Muscle of back (tissue), 11 donors: ENCODE measurements around the gene CUBN. TPM values are rescaled to one million over a fixed set of nuclear protein-coding genes. Genes with fewer than 3 reads are reported as not detected.
A peak's percentile ranks its signal among the peaks of the same experiment; 100 is the strongest.
"Not testable (repeated sequence)": the region's sequence is repeated elsewhere in the genome, so short reads cannot be mapped to it uniquely, and the experiment has no call there.

Source experiments
- DNase-seq, 3 donors: peaks; one replicate each; pipeline versions ENCODE4 v3.0.0 to v3.0.0-alpha.2; 2013
- polyA plus RNA-seq, 10 donors: library from polyadenylated mRNA; unstranded; fragments of 120-200 nt; gene quantifications; one replicate each; pipeline ENCODE4 v1.2.1, GENCODE V29; 2013; ENCODE audit not compliant: insufficient read length in 10 of 10

Gene CUBN
- polyA plus RNA-seq, 10 donors, result 1.7 to 7.2 (median 3.2) TPM

DNA sequence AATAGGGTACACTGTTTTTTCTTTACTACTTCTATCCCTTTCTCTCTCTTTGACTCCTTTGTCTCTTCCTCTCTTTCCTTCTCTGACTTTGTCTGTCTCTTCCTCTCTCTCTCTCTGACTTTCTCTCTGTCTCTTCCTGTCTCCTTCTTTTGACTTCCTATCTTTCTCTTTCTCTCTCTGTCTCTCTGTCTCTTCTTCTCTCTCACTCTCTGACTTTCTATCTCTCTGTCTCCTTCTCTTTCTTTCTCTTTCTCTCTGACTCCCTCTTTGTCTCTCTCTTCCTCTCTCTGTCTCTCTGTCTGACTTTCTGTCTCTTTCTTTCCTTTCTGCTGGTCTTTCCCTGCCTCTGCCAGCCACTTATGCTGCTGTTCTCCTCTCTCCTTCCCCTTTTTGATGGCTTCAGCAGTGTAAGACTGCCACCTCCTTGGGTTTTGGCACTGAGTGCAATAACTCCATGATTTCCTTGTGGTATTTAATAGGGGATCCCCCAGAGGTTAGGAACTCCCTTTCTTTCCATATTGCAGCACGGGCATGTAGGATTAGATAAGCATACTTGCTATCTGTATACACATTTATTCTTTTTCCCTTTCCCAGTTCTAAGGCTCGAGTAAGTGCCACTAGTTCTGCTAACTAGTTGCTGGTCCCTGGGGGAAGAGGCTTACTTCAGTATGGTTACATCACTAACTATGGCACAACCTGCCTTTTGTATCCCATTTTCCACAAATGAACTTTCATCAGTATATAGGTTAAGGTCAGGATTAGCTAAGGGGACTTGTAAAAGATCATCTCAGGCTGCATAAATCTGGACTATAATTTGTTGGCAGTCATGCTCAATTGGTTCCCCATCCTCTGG is 116.3 kb downstream of the CUBN start:
- not testable (repeated sequence) for DNase-seq

DNA sequence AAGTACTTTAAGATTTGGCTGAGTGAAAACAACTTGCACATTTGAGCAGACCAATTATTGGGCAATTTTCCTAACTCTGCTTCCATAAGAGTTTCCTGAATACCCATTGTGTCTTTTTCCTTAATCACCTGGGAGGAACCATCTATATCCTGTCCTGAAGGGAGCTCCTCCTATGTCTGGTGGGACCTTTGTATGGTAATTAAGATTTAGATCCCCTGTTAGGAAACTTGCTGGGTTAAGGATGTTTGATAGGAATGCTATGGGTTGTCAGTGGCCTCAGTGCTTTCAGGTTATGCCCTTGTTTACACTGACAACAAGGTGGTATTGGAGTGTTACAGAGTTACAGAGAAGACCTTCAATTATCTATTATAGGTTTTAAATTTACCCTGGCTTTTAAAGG is 116.9 kb downstream of the CUBN start:
- not testable (repeated sequence) for DNase-seq

- no peak for DNase-seq
Measured at GRCh38 chr10:17010363-17011145, 119.1 kb downstream of the CUBN start.

DNA sequence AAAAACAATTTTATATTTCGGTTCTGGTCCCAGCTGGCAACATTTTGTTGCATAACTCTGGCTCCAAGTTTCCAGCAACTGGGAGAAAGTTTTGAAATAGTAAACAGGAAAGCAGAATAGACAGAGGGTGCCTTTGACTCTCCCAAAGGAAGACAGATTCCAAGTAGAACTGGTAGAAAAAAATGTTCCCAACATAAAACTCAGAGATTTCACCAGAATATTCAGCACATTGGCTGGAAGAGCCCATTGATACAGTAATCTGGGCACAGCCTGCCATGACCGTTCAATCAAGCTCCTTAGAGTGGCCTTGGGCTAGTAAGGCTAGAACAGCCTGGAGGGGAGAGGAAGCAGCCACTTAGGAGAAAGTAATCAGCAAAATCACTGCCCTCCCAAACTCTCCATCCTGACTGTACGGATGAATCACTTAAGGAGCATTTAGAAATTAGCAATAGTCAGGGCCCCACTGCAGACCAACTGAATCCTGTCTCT is 120.4 kb downstream of the CUBN start:
- peak in 1 of 3 donors; percentile 79 for DNase-seq

DNA sequence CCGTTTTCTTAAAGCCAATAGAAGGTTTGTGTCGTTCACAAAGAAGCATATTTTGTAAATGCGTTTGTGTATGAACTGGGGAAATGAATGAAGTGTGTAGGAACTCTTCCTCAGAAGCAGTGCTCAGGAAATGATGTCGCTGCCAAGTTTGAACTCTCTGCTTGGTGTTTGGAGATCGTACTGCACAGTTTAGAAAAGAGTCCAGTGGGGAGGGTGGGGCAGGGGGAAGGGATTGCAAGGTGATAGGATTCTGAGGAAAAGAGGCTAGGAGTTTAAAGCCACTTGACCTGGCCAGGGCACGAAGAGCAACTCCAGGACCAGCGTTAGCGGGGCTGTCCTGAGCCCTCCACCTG is 122.2 kb downstream of the CUBN start:
- peak in 1 of 3 donors; percentile 68 for DNase-seq

GRCh38 chr10:17006631-17007417 is 122.8 kb downstream of the CUBN start:
- peak in 1 of 3 donors; percentile 82 for DNase-seq

DNA sequence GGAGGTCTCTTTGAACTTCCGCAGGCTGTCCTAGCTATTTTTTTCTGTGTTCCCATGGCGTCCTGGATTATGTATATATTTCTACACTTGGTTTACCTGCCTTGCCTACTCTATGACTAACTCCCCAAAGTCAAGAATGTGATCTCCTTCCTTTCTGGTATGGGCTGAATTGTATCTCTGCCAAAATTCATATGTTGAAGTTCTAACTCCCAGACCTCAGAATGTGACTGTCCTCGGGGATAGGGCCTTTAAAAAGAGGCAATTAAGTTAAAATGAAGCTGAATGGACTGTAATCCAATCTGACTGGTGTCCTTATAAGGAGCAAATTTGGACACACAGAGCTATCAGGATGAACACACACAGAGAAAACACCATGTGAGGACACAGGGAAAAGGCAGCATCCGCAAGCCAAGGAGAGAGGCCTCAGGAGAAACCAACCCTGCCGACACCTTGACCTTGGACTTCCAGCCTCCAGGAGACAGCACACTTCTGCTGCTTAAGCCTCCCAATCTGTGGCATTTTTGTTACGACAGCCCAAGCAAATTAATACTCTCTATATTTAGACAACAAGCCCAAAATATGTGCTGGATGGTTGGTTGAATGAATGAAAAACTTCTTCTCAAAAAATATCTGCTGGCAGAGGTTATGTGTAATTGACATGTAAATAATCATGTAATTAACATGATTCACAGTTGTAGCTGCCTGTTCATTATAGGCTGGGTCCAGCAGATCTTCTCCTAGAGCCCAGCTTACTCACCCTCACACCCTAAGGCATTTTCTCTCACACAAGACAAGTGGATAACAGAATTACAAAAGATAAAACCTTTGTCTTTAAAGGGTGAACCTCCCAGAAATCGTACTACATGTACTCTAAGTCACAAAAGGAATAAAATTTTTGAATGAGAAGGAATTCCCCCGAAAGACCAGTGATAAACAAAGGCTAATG is 123.7 kb downstream of the CUBN start:
- DNase-seq, result no peak

DNA sequence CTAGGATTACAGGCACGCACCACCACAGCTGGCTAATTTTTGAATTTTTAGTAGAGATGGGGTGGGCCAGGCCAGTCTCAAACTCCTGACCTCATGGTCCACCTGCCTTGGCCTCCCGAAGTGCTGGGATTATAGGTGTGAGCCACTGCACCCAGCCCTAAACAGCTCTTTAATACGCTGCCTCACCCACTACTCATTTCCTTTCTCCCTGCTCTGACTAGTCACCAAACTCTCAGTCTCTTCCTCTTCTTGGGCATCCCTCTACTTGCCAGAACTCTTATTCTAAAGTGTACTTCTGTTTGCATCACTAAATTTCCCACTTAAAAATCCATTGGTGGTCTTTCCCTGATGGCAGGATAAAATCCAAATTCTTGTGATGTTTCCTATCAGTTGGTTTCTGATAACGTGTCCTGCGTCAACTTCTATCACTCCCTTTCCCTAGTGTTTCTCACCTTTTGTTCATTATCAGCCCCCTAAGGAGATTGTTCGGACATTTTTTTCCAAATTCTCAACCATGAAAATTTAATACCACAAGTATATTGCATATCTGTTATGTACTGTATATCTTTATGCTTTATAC is 124.7 kb downstream of the CUBN start:
- DNase-seq, result no peak

GRCh38 chr10:17003651-17004286 is 125.8 kb downstream of the CUBN start:
- DNase-seq, result peak in 1 of 3 donors; percentile 55

GRCh38 chr10:17003151-17003550 is 126.5 kb downstream of the CUBN start:
- DNase-seq, result peak in 2 of 3 donors; percentile 81 to 93

- DNase-seq, result peak; percentile 93 to 98 (median 96)
Measured at GRCh38 chr10:17001961-17002749, 127.5 kb downstream of the CUBN start.

GRCh38 chr10:17001297-17001744 is 128.3 kb downstream of the CUBN start:
- DNase-seq, result peak in 1 of 3 donors; percentile 64

DNA sequence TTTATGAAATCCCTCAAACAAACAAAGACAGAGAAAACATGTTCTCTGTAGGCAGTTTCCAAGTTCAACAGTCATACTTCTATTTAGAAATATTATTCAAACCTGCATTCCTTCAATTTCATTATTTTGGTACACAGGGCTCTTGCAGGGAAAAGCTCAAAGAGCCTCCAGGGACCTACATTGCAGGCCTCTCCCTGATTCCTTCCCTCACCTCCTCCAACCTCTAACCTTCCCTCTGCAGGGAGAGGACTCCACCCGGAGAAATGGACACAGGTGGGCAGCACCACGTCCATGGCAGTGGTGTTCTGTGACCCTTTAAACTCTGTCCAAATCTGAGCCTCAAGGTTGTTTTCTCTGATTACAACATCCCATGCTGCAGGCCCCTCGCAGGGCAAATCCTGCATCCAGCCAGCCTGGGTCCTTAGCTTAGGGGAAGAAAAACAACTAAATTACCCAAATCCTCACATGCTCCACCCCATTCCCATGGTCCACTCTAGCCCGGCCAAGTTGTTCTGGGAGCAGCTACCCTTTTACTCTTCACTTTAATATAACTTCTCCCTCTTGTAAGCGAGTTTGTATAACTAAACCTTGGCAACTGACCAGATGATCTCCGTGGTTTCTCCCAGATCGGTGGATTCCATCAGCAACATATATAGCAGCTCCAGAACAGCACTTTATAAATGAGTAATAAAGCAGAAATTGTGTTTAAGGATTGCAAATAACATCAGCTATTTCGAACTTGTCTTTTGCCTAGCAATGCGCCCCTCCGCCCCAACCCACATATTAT is 129.8 kb downstream of the CUBN start:
- peak in 2 of 3 donors; percentile 77 to 79 for DNase-seq

DNA sequence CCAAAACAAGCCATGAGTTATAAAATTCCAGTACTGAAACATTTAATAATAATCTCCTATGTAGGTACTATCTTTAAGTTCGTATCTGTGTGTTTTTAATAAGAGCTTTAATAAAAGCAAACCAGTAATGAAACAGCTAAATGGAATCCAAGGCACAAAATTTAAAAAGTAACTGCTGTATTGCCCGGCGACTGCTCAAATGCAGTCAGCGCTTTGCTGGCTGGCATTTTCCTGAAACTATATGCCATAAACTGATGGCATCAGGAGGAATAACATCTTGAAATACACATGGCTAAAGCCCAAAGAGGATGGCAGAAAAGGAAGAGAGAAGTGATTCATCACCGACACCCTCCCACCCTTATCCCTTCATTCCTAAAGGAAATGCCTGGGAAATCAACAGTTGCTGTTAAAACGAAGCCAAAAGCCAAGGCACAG is 133.1 kb downstream of the CUBN start:
- DNase-seq, result peak in 1 of 3 donors; percentile 37

GRCh38 chr10:16995867-16996529 is 133.6 kb downstream of the CUBN start:
- DNase-seq, result peak in 1 of 3 donors; percentile 74

- no peak for DNase-seq
Measured at GRCh38 chr10:16993186-16993585, 136.4 kb downstream of the CUBN start.

DNA sequence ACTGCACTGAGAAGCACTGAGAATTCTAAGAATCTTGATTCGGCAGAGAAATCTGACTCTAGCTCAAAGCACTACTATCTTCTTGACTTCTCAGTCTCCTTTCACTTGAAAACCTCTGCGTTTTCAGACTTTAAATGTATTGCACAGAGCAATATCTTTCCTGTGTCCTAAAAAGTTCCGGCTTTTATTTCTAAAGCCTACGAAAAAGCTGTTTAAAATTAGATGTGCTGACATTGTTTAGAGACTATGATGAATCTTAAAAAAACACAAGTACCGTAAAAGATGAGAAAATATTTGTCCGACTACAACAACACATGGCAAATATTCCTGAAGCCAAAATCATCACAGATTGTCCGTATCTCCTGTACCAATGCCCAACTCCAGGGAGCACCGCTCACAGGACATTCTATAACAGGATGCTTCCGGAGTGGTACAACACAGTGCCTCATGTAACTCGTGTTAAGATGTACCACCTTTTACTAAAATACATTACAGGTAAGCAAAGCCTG is 136.9 kb downstream of the CUBN start:
- DNase-seq, result peak in 1 of 3 donors; percentile 69
